ENCODE measurements around the gene NNMT.

NNMT gene

DNA sequence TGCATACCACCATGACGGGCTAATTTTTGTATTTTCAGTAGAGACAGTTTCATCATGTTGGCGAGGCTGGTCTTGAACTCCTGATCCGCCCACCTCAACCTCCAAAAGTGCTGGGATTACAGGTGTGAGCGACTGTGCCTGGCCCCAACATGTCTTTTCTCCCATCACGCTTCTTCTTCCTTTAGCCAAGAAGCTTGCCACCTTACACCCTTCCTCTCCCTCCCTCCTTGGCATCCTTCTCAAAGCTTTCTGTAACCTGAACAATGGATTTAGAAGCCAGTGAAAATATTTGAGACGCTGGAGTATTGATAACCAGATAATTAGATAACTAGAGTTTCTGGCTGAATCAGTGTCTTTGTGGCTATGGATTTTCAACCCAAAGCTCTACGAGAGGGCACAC, 11.3 kb upstream of the NNMT start:
- no peak for DNase-seq (ENCODE audit: low spot score)

DNA sequence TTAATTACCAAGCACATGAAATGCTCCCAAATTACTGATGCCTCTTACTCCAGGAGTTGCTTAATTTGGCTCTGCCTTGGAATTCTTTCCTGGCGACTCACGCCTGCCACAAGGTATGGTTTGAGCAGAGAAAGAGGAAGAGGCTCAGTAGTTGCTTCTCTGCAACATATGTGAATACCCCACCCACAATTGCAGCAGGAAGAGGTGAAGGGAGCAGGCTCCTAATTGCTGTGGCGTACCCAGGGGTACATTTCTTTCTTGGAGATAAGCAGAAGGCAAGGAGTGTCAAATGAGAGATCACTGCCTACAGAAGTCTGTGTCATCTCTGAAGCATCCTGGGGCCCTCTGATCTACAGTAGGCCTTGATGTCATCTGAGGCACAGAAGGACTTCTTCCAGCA, 10.6 kb upstream of the NNMT start:
- DNase-seq (ENCODE audit: low spot score): no peak

DNA sequence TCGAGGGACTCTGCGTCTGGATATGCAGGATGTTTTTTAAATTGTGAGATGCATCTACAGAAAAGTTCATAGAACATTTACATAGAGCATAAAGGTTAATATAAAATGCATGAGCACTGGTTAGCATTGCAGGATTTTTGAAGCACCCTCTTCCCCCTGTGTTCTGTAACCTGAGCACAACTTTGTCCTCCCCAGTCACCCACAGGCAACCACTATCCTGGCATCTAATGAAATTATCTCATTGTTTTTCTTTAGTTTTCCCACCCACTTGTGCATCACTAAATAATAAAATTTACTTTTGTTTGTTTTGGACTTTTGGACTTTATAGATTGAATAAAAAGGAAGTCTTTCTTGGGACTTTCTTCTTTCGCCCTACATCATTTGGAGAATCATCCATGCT, 10.0 kb upstream of the NNMT start:
- DNase-seq (ENCODE audit: low spot score): no peak

DNA sequence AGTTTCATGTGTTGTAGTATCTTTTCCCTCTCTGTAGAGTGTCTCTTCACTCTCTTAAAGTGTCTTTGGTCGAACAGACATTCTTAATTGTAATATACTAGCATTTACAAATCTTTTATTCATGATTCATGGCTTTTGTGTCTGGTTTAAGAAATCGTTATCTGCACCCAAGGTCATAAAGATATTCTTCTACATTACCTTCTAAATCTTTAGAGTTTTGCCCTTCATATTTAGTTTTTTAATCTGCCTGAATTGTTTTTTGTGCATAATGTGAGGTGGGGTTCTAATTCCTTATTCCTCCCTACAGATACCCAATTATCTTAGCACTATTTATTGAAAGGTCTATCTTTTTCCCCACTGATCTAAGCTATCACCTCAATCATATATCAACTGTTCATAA, 9.0 kb upstream of the NNMT start:
- DNase-seq (ENCODE audit: low spot score): no peak

DNA sequence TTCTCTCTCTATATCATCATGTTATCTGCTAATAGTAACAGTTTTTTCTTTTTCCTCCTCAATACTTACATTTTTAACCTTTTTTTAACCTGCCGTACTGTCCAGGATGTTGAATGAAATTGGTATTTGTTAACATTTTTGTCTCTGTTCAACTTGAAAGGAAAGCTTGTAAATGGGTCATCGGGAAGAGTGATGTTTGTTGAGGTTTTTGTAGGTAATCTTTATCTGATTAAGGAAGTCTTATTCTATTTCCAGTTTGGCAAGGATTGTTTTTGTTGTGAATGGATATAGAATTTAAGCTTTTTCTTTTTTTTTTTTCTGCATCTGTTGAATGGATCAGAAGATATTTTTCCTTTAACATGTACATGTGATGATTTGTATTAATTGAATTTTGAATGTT, 8.1 kb upstream of the NNMT start:
- DNase-seq (ENCODE audit: low spot score): no peak

DNA sequence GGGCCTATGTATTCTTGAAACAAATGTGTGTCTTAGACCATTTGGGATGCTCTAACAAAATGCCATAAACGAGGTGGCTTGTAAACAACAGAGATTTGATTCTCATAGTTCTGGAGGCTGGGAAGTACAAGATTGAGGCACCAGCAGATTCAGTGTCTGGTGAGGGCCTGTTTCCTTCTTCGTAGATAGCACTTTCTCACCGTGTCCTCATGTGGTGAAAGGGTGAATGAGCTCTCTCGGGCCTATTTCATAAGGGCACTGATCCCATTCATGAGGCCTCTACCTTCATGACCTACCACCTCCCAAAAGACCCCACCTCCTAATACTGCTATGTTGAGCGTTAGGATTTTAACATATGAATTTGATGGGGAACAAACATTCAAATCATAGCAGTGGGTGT, 6.4 kb upstream of the NNMT start:
- no peak for DNase-seq (ENCODE audit: low spot score)

DNA sequence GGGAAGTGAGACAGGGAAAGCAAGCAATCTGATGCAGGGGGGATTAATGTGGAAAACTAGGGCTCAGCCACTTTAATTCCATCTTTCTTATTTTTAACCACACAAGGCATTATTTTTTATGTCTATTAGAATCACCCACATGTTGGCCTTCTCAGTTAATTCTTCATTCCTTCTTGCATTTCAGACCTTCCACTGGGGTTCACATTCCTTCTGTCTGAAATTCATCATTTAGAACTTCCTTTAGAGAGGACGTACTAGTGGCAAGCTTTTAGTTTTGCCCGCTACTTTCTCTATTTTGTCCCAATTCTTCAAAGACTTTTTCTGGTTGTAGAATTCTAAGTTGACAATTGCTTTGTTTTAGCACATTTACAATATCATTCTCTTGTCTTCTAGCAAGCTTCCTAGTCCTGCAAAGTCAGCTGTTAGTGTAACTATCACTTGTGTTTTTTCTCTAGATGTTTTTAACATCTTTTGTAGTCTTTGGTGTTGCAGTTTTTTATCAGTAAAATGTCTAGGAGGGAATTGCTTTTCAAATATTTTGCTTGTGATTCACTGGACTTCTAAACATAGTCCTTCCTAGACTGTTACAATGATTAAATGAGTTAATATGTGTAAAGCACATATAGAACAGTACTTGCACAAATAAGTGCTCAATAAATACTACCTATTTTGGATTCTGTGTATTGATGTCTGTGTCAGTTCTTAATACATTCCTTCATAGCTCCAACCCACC, 5.5 kb upstream of the NNMT start:
- no peak for DNase-seq (ENCODE audit: low spot score)

DNA sequence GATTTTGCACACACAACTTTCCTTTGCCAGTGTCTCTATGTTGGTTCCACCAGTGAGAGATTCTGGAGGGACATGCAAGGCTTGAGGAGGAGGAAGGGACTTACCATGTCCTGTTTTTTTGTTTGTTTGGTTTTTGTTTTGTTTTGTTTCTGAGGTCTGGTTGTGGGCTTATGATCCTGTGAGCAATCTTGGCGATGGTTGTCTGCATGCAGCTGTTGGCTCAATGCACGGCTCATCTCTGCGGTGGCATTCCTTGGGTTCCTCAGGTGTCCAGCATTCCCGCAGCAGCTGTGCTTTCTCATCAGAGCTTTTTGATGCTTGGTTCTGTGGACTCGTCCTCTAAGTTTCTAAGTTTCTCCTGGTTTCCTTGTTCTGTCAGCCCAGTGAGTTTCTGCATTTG, 4.8 kb upstream of the NNMT start:
- DNase-seq (ENCODE audit: low spot score): no peak

DNA sequence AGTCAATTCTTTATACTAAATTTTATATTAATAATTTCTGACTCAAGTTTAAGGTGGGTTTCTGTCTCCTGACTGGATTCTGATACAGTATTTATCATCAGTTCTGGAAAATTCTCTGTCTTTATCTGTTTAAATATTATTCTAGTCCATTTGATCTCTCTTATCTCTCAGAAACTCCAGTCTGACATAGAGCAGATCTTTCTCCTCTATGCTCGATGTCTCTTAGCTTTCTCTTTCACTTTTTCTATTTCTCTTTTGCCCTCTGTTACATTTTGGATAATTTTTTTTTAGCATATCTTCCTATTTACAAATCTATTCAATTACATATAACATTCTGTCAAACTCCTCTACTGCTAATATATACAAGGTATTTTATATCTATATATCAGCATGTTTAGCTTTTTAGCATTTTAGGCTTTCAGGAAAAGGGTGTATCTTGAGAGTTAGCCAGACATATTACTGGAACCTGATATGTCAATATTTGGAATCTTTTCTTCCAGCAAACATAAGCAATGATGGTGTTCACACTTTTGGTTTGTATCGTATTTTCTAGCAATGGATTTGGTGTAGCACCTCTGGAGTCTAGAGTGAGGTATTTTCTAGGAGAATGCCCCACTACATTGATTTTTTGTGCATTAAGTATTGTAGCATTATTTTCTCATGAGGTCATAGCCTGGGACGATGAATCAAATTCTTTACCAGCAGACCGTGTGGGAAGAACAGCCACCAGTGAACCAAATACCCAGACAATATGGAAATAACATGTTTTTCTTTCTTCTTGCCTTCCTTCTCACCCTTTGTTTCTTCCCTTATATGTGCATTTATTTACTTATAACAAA, 4.1 kb upstream of the NNMT start:
- DNase-seq (ENCODE audit: low spot score): no peak

DNA sequence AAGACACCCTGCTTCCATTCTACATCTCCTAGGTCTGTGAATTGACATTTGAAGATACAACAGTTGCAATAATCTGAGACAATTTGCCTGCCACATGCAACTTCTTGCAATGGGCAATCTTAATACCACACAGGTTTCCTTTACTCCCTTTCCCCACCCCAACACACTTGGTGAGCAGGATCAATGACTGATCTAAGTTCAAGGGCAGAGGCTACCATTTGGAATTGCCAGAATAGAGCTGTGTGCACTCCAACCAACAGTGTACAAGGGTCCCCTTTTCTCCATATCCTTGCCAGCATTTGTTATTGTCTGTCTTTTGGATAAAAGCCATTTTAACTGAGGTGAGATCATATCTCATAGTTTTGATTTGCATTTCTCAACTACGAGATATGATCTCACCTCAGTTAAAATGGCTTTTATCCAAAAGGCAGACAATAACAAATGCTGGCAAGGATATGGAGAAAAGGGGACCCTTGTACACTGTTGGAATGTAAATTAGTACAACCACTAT, 2.9 kb upstream of the NNMT start:
- no peak for DNase-seq (ENCODE audit: low spot score)

DNA sequence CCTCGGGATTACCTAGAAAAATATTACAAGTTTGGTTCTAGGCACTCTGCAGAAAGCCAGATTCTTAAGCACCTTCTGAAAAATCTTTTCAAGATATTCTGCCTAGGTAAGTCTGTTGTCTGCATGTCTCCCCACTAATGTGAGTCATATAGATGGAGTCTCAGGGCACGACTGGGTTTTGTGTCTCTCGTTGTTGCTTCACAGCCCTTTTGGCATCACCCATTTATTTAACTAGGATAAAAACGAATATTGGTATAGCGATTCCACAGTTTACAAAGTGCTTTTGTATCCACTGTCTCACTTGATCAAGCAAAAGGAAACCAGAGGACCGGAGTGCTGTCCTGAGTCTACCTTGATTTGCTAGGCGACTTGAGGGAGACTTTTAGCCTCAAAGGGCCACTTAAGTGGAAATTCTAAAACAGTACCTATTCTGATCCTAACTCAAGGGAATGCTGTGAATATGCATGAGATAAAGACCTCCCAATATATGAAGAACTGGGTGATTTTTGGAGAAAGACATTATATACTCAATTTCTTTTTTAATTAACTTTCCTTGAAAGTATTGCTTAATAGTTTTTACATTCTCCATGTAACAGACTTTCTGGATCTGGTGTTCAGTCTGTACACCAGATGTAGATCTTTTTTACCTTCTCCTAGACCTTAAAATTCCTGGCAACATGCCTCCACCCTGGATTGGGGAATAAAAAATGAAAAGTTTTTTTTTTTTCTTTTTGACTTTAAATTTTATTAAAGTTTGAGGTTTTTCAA, 590 bp downstream of the NNMT start:
- DNase-seq (ENCODE audit: low spot score): no peak

DNA sequence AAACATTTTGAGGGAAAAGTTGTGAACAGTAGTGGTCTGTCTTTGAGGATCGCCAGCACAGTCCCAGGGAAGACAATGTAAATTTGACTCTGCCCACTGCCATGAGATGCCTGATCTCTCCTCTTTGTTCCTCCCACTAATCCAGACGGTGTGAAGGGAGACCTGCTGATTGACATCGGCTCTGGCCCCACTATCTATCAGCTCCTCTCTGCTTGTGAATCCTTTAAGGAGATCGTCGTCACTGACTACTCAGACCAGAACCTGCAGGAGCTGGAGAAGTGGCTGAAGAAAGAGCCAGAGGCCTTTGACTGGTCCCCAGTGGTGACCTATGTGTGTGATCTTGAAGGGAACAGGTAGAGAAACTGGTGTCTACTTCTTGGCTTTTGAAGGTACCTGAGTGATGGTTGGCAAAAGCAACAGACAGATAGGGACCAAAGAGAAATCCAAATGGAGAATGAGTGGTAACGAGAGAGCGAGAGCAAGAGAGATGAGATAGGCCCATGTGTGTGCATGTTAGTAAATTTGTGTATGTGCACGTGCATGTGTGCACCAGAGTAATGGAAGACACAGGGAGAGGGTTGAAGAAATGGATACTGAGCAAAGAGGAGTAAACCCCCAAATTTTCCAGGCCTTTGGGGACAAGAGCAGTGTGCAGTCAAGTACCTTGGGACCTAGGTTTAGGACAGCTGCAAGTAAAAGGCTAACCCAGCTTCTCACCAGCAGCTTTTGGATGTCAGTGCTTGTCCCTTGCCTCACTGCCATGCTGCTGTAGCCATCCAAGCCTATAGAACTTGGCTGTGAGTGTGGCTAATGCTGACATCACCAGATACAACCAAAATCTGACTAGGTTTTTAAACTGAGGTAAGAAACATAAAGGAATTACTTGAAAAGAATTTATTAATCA, 1.9 kb downstream of the NNMT start:
- DNase-seq (ENCODE audit: low spot score): no peak

DNA sequence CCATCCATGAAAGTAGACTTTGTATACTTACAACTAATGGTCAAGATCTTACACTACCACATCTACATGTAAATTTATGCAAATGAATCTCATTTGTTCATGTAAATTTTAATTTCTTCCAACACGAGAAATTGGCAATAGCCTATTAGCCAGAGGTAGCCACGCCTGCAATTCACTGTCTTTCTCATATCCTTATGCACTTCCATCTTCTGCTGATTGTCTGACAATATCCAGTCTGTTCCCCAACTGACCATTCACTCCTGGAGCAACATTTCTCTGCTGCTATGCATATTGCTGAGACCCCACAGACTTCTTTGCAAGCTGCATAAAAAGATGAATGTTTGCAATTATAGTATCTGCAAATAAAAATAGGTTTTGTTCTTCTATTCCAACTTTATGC, 2.5 kb downstream of the NNMT start:
- DNase-seq (ENCODE audit: low spot score): no peak

DNA sequence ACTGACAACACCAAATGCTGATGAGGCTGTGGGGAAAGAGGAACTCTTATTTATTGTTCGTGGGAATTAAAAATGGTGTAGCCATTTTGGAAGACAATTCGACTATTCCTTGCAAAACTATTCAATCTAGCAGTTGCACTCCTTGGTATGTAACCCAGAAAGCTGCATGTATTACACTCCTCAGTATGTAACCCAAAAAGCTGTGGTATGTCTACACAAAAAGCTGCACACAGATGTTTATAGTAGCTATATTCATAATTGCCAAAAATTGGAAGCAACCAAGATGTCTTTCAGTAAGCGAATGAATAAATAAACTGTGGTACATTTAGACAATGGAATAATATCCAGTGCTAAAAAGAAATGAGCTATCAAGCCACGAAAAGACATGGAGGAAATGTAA, 4.9 kb downstream of the NNMT start:
- no peak for DNase-seq (ENCODE audit: low spot score)

DNA sequence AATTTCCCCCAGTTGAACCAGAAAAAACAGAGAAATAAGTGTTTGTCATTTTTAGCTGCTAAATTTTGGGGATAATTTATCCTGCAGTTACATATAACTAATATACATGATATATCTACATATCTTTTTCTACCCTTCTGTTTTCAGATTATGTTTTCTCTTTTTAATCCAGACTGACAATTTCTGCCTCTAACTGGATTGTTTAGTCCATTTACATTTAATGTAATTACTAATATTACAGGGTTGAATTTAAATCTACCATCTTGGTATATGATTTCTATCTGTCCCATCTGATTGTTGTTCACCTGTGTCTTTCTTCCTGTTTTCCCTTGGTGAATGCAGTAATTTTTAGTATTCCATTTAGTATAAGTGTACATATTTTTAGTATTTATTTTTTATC, 5.7 kb downstream of the NNMT start:
- DNase-seq (ENCODE audit: low spot score): no peak

DNA sequence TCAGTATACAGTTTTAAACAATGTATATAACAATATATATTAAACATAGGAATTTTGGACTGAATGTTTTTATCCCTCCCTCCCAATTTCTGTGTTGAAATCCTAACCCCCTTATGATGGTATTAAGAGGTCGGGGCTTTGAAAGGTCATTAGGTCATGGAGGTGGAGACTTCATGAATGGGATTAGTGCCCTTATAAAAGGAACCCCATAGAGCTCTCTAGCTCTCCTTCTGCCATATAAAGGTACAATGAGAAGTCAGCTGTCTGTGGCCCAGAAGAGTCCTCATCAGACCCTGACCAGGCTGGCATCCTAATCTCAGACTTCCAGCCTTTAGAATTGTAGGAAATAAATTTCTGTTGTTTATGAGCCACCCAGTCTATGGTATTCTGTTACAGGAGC, 6.5 kb downstream of the NNMT start:
- no peak for DNase-seq (ENCODE audit: low spot score)

DNA sequence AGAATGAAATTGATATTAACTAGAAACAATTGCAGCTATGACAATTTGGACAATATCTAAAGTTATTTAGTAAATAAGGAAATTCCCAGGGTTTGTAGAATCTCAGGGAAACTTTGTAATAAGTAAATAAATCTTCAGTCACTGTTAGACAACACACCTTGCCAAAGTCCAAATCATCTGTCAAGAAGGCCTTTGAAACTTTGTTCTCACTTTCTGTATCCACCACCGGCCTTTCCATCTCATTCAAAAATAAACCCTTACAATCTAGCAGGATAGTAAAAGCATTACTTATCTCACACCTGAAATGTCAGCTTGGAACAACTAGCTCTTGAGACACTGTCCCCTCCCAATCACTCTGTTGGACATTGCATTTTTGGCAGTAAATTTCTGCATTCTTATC, 7.9 kb downstream of the NNMT start:
- no peak for DNase-seq (ENCODE audit: low spot score)

DNA sequence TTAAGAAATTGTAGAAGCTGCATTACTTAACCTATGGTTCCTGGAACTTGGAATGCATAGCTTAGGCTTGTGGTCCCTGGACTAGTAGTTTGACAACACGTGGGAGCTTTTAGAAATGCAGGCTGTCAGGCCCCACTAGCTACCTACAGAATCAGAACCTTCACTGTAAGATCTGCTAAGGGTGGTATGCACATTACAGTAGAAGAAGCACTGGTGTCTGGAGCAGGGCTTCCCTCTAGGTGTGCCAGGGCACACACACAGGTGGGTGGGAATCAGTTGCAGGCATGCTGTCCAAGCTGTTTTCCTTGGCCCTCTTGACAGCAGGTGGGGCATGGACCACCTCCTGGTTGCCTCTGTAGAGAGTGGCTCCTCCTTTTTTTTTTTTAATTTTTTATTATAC, 8.8 kb downstream of the NNMT start:
- DNase-seq (ENCODE audit: low spot score): no peak

DNA sequence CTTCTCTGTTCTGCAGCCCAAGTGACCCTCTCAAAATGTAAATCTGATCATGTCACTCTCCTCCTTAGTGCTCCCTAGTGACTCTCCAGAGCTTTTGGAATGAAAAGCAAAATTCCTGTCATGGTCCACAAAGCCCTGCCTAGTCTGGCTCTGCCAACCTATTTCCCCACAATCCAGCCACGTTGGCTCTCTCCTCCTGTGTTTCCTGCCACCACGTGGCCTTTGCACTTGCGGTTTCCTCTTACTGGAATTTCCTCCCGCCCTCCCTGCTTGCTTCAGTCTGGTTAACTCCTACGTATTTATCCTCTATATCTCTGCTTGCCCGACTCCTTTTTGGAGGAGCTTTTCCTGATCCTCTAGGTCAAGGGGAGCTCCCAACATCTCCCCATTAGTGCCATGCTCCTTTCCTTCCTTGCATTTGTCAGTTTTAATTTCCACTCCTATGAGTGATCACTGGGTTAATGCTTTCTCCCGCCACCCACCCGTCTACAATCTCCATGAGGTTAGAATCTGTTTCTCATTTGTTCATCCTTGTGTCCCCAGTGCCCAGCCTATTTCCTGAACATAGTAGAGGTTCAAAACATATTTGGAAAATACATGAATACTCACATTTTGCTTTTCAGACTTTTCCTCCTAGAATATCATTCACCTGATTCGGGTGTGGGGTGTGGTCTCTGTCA, 11.5 kb downstream of the NNMT start:
- no peak for DNase-seq (ENCODE audit: low spot score)

DNA sequence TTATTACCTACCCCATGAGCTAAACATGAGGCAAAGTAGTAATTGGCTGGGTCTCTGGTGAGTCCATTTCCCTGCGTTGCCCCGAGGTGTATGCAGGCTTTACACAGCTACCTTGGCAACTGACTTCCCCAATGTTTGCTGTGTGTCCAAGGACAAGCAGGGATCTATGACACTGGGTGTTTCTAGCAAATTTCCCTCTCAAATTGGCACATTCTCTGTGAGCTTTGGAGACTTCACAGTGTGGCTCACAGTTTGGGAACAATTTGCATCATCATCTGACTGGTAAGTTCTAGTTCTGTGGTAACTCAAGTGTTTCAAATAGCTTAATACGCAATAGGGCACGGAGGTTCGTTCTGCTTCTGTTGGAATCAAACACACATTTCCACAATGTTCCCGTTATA, 12.5 kb downstream of the NNMT start:
- DNase-seq (ENCODE audit: low spot score): no peak

DNA sequence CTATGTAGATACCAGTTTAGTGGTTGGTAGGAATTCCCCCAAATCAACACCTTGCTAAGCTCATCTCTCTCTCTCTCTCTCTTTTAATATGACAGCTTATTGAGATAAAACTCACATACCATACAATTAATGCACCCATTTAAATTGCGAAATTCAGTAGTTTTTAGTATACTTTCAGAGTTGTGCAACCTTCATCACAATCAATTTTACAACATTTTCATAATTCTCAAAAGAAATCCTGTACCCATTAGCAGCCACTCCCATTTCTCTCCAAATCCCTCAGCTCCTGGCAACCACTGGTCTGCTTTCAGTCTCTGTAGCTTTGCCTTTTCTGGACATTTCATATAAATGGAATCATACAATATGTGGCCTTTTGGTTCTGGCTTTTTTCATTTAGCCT, 13.3 kb downstream of the NNMT start:
- DNase-seq (ENCODE audit: low spot score): no peak
